ENCODE data around the gene PLA2G2C.

Gene PLA2G2C

DNA sequence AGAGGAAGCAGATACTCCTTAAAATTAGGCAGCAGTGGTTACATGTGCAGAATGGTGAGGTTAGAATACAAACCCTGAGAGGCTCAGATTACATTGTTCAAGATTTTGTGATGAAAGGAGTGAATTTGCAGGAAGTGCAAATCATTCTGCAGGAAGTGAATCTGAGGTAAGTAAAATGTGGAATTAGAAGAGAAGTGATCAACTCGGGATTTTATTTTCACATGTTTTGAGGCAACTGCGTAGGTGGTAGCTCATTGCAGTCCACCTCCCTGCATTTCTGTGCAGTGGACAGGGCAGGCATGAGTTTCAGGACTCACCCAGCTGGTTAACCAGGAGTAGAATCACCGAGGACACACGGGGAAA is 2.1 kb upstream of the PLA2G2C start:
- H3K9me3 ChIP-seq (replicated peaks; ENCODE audit: insufficient read depth, low read length), result no peaks in the 10 kb centered on the region
- H3K4me2 ChIP-seq (ENCODE audit: low read depth, low read length), result no peak overlapping the region
- no peak overlapping the region for H3K4me3 ChIP-seq (ENCODE audit: low read length)
- no peaks in the 10 kb centered on the region for H3K4me1 ChIP-seq (ENCODE audit: low read length)
- no peaks in the 10 kb centered on the region for H3K9me2 ChIP-seq (replicated peaks; ENCODE audit: insufficient read depth, low read length)
- TF ChIP-seq EZH2 (optimal IDR thresholded peaks at IDR 0.05; ENCODE audit: low read depth, low read length) (no peak), EZH2phosphoT487 (IDR thresholded peaks at IDR 0.05; ENCODE audit: low read length) (no peak), CTCF (IDR thresholded peaks at IDR 0.05; ENCODE audit: low read length) (no peak)
- no peaks in the 10 kb centered on the region for H3K36me3 ChIP-seq (replicated peaks; ENCODE audit: insufficient read depth, low read length)
- H3K27me3 ChIP-seq (replicated peaks; ENCODE audit: insufficient read depth, low read length), result peaks cover 96% of the 10 kb centered on the region
- no peak overlapping the region for H3K9ac ChIP-seq (ENCODE audit: low read length)
- no peak overlapping the region for H3K27ac ChIP-seq (ENCODE audit: low read length)
- H3F3A ChIP-seq (ENCODE audit: insufficient read depth, low read length), result no peaks in the 10 kb centered on the region
- no peak overlapping the region for H2AFZ ChIP-seq (ENCODE audit: low read length)
- H4K20me1 ChIP-seq (ENCODE audit: insufficient read depth, low read length), result no peaks in the 10 kb centered on the region
- DNase-seq, result no peak
- no peaks in the 10 kb centered on the region for H3K79me2 ChIP-seq (ENCODE audit: low read length)

GRCh38 chr1:20187813-20188454 is 1.6 kb upstream of the PLA2G2C start:
- Histone ChIP-seq H4K20me1 (ENCODE audit: insufficient read depth, low read length) (no peaks in the 10 kb centered on the region), H3K4me1 (ENCODE audit: low read length) (no peaks in the 10 kb centered on the region), H2AFZ (ENCODE audit: low read length) (no peak overlapping the region), H3K9me3 (replicated peaks; ENCODE audit: insufficient read depth, low read length) (no peaks in the 10 kb centered on the region), H3K9ac (ENCODE audit: low read length) (no peak overlapping the region), H3K27ac (ENCODE audit: low read length) (no peak overlapping the region), H3K79me2 (ENCODE audit: low read length) (no peaks in the 10 kb centered on the region), H3K36me3 (replicated peaks; ENCODE audit: insufficient read depth, low read length) (no peaks in the 10 kb centered on the region), H3K9me2 (replicated peaks; ENCODE audit: insufficient read depth, low read length) (no peaks in the 10 kb centered on the region), H3K4me3 (ENCODE audit: low read length) (no peak overlapping the region), H3K27me3 (replicated peaks; ENCODE audit: insufficient read depth, low read length) (peaks cover 96% of the 10 kb centered on the region), H3K4me2 (ENCODE audit: low read depth, low read length) (no peak overlapping the region), H3F3A (ENCODE audit: insufficient read depth, low read length) (no peaks in the 10 kb centered on the region)
- no peak for DNase-seq
- TF ChIP-seq EZH2 (optimal IDR thresholded peaks at IDR 0.05; ENCODE audit: low read depth, low read length), result no peak
- no peak for TF ChIP-seq EZH2phosphoT487 (IDR thresholded peaks at IDR 0.05; ENCODE audit: low read length)
- TF ChIP-seq CTCF (IDR thresholded peaks at IDR 0.05; ENCODE audit: low read length), result no peak

GRCh38 chr1:20187103-20187812 is 940 bp upstream of the PLA2G2C start:
- H4K20me1 ChIP-seq (ENCODE audit: insufficient read depth, low read length), result no peaks in the 10 kb centered on the region
- no peak overlapping the region for H3K4me3 ChIP-seq (ENCODE audit: low read length)
- H3K4me2 ChIP-seq (ENCODE audit: low read depth, low read length), result no peak overlapping the region
- TF ChIP-seq EZH2 (optimal IDR thresholded peaks at IDR 0.05; ENCODE audit: low read depth, low read length), result no peak
- no peak overlapping the region for H2AFZ ChIP-seq (ENCODE audit: low read length)
- no peaks in the 10 kb centered on the region for H3K9me2 ChIP-seq (replicated peaks; ENCODE audit: insufficient read depth, low read length)
- H3K36me3 ChIP-seq (replicated peaks; ENCODE audit: insufficient read depth, low read length), result no peaks in the 10 kb centered on the region
- H3K27ac ChIP-seq (ENCODE audit: low read length), result no peak overlapping the region
- no peaks in the 10 kb centered on the region for H3K79me2 ChIP-seq (ENCODE audit: low read length)
- H3K9me3 ChIP-seq (replicated peaks; ENCODE audit: insufficient read depth, low read length), result no peaks in the 10 kb centered on the region
- H3F3A ChIP-seq (ENCODE audit: insufficient read depth, low read length), result no peaks in the 10 kb centered on the region
- H3K4me1 ChIP-seq (ENCODE audit: low read length), result no peaks in the 10 kb centered on the region
- no peak for DNase-seq
- peaks cover 96% of the 10 kb centered on the region for H3K27me3 ChIP-seq (replicated peaks; ENCODE audit: insufficient read depth, low read length)
- H3K9ac ChIP-seq (ENCODE audit: low read length), result no peak overlapping the region
